ENCODE results near the gene SEMA4C. TPM values are rescaled to one million over a fixed set of nuclear protein-coding genes. Genes with fewer than 3 reads are reported as not detected.

Gene SEMA4C
- total RNA-seq, 1 donor from 2014 or later, result 39.1 TPM

- H3K36me3 Mint-ChIP-seq, result peaks cover 24% of the 10 kb centered on the region
- H3K4me1 Mint-ChIP-seq, result peaks cover 33% of the 10 kb centered on the region
- TF ChIP-seq, protein P1, sequence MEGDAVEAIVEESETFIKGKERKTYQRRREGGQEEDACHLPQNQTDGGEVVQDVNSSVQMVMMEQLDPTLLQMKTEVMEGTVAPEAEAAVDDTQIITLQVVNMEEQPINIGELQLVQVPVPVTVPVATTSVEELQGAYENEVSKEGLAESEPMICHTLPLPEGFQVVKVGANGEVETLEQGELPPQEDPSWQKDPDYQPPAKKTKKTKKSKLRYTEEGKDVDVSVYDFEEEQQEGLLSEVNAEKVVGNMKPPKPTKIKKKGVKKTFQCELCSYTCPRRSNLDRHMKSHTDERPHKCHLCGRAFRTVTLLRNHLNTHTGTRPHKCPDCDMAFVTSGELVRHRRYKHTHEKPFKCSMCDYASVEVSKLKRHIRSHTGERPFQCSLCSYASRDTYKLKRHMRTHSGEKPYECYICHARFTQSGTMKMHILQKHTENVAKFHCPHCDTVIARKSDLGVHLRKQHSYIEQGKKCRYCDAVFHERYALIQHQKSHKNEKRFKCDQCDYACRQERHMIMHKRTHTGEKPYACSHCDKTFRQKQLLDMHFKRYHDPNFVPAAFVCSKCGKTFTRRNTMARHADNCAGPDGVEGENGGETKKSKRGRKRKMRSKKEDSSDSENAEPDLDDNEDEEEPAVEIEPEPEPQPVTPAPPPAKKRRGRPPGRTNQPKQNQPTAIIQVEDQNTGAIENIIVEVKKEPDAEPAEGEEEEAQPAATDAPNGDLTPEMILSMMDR (IDR thresholded peaks at IDR 0.05), result no peak
- no peak for TF ChIP-seq EZH2phosphoT487 (IDR thresholded peaks at IDR 0.05)
- no peak for TF ChIP-seq EZH2 (IDR thresholded peaks at IDR 0.05)
- Histone ChIP-seq H3K27me3 (no peaks in the 10 kb centered on the region), H3K27ac (no peak overlapping the region), H3K4me3 (no peak overlapping the region), H3K9me3 (ENCODE audit: low read depth) (no peaks in the 10 kb centered on the region), H3K9ac (no peak overlapping the region), H3K36me3 (no peaks in the 10 kb centered on the region), H3K79me2 (ENCODE audit: low read depth) (peaks cover 66% of the 10 kb centered on the region), H3K4me1 (peaks cover 29% of the 10 kb centered on the region), H3K4me2 (no peak overlapping the region), H2AFZ (replicated peaks) (no peak overlapping the region), H4K20me1 (ENCODE audit: low read depth) (peaks cover 74% of the 10 kb centered on the region), H3F3A (ENCODE audit: low read depth) (peaks cover 19% of the 10 kb centered on the region)
- DNase-seq (ENCODE audit: low spot score), result no peak
- no peak overlapping the region for H3K27ac Mint-ChIP-seq
- H3K4me3 Mint-ChIP-seq, result no peak overlapping the region
- H3K27me3 Mint-ChIP-seq (ENCODE audit: insufficient read depth, low read depth), result peaks cover 10% of the 10 kb centered on the region
- no peaks in the 10 kb centered on the region for H3K9me3 Mint-ChIP-seq
Observed at GRCh38 chr2:96823198-96823597, 46.7 kb downstream of the SEMA4C start.

- H3K27ac ChIP-seq, result no peak overlapping the region
- TF ChIP-seq EZH2 (IDR thresholded peaks at IDR 0.05), result no peak
Observed at GRCh38 chr2:96822786-96823185, 47.1 kb downstream of the SEMA4C start.

GRCh38 chr2:96821113-96821675 is 48.7 kb downstream of the SEMA4C start:
- Histone ChIP-seq H3K27me3 (peaks cover 4% of the 10 kb centered on the region), H3K36me3 (no peaks in the 10 kb centered on the region), H3K27ac (peak overlapping the region; percentile 54), H3K4me2 (peak overlapping the region; percentile 66), H3K4me3 (no peak overlapping the region), H3K79me2 (ENCODE audit: low read depth) (peaks cover 79% of the 10 kb centered on the region), H3K4me1 (peaks cover 40% of the 10 kb centered on the region), H2AFZ (replicated peaks) (no peak overlapping the region), H3K9ac (no peak overlapping the region), H3F3A (ENCODE audit: low read depth) (peaks cover 27% of the 10 kb centered on the region), H4K20me1 (ENCODE audit: low read depth) (peaks cover 88% of the 10 kb centered on the region), H3K9me3 (ENCODE audit: low read depth) (no peaks in the 10 kb centered on the region)
- Mint-ChIP-seq H3K36me3 (peaks cover 23% of the 10 kb centered on the region), H3K9me3 (no peaks in the 10 kb centered on the region), H3K27me3 (ENCODE audit: insufficient read depth, low read depth) (peaks cover 10% of the 10 kb centered on the region), H3K4me1 (peaks cover 41% of the 10 kb centered on the region), H3K4me3 (peak overlapping the region; percentile 27), H3K27ac (no peak overlapping the region)
- TF ChIP-seq EZH2 (IDR thresholded peaks at IDR 0.05), result no peak
- TF ChIP-seq, protein P1 (IDR thresholded peaks at IDR 0.05), result no peak
- TF ChIP-seq EZH2phosphoT487 (IDR thresholded peaks at IDR 0.05), result no peak
- no peak for DNase-seq (ENCODE audit: low spot score)

More at GRCh38 chr2:96822786-96823185, 47.1 kb downstream of the SEMA4C start:
- Histone ChIP-seq H3K4me3 (no peak overlapping the region), H3K79me2 (ENCODE audit: low read depth) (peaks cover 70% of the 10 kb centered on the region), H3K9me3 (ENCODE audit: low read depth) (no peaks in the 10 kb centered on the region), H3K27me3 (peaks cover 4% of the 10 kb centered on the region), H3F3A (ENCODE audit: low read depth) (peaks cover 19% of the 10 kb centered on the region), H3K36me3 (no peaks in the 10 kb centered on the region), H3K4me2 (no peak overlapping the region), H4K20me1 (ENCODE audit: low read depth) (peaks cover 78% of the 10 kb centered on the region), H2AFZ (replicated peaks) (no peak overlapping the region), H3K9ac (no peak overlapping the region), H3K4me1 (peaks cover 32% of the 10 kb centered on the region)
- H3K27me3 Mint-ChIP-seq (ENCODE audit: insufficient read depth, low read depth), result peaks cover 10% of the 10 kb centered on the region
- DNase-seq (ENCODE audit: low spot score), result no peak
- no peak overlapping the region for H3K27ac Mint-ChIP-seq
- H3K9me3 Mint-ChIP-seq, result no peaks in the 10 kb centered on the region
- H3K36me3 Mint-ChIP-seq, result peaks cover 23% of the 10 kb centered on the region
- H3K4me3 Mint-ChIP-seq, result no peak overlapping the region
- peaks cover 36% of the 10 kb centered on the region for H3K4me1 Mint-ChIP-seq

DNA sequence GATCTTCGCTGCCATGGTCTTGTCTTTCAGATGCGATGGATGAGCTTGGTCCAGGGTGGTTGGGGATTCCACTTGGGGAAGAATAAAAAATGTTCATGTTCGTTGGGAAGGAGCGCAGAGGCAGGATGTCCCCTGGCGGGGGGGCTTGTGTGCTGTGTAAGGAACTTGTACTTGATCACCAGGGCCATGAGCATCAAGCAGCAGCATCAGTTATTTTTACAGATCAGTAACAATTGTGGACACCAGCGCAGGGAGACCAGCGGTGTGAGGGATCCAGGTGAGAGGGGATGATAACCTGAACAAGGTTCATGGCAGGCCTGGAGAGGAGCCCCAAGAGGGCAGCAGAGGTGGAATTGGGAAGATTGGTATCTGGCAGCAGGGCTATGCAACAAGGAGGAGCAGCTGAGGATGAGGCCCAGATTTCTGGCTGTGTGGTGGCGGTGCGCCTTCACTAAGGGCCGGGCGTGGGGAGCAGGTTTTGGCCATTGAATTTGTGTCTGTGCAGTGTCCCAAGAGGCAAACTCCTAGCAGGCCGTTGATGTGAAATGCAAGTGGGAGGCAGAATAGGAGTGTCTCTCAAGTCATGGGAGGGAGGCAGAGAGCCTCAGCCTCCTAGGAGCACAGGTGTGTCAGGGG is 49.9 kb downstream of the SEMA4C start:
- peaks cover 82% of the 10 kb centered on the region for H4K20me1 ChIP-seq (ENCODE audit: low read depth)
- no peaks in the 10 kb centered on the region for H3K9me3 ChIP-seq (ENCODE audit: low read depth)
- H2AFZ ChIP-seq (replicated peaks), result no peak overlapping the region
- no peak for DNase-seq (ENCODE audit: low spot score)
- Mint-ChIP-seq H3K4me1 (peaks cover 47% of the 10 kb centered on the region), H3K4me3 (peak overlapping the region; percentile 48), H3K9me3 (no peaks in the 10 kb centered on the region), H3K36me3 (peaks cover 21% of the 10 kb centered on the region), H3K27me3 (ENCODE audit: insufficient read depth, low read depth) (peaks cover 12% of the 10 kb centered on the region), H3K27ac (no peak overlapping the region)
- TF ChIP-seq, protein P1 (IDR thresholded peaks at IDR 0.05), result peak; percentile 20
- no peak for TF ChIP-seq EZH2phosphoT487 (IDR thresholded peaks at IDR 0.05)
- no peak overlapping the region for H3K9ac ChIP-seq
- peaks cover 79% of the 10 kb centered on the region for H3K79me2 ChIP-seq (ENCODE audit: low read depth)
- H3K27me3 ChIP-seq, result peaks cover 6% of the 10 kb centered on the region
- H3K4me1 ChIP-seq, result peaks cover 42% of the 10 kb centered on the region
- H3K4me3 ChIP-seq, result no peak overlapping the region
- H3F3A ChIP-seq (ENCODE audit: low read depth), result peaks cover 36% of the 10 kb centered on the region
- H3K27ac ChIP-seq, result no peak overlapping the region
- no peaks in the 10 kb centered on the region for H3K36me3 ChIP-seq
- peak overlapping the region; percentile 66 for H3K4me2 ChIP-seq

Data from neural progenitor cell (in vitro differentiated cells).